Measurements from ENCODE around the gene DYRK1B. TPM values are rescaled to one million over a fixed set of nuclear protein-coding genes. Genes with fewer than 3 reads are reported as not detected.
"Not testable (repeated sequence)": the region's sequence is repeated elsewhere in the genome, so short reads cannot be mapped to it uniquely, and the experiment has no call there.

Gene DYRK1B
- total RNA-seq, 1 donor from 2014 or later, result 9.1 TPM

- intact Hi-C loops (cut with micrococcal nuclease), result no loop called here
Observed at GRCh38 chr19:39814595-39814994, 19.4 kb downstream of the DYRK1B start.

GRCh38 chr19:39814111-39814510 lies 19.9 kb downstream of the DYRK1B start:
- intact Hi-C loops (cut with micrococcal nuclease), result not testable (repeated sequence)

- intact Hi-C loops (cut with micrococcal nuclease), result no loop called here
Observed at GRCh38 chr19:39813264-39813993, 20.5 kb downstream of the DYRK1B start.

- intact Hi-C loops (cut with micrococcal nuclease), result no loop called here
Observed at GRCh38 chr19:39811064-39811463, 22.9 kb downstream of the DYRK1B start.

GRCh38 chr19:39810424-39810823 lies 23.5 kb downstream of the DYRK1B start:
- intact Hi-C loops (cut with micrococcal nuclease), result no loop called here

GRCh38 chr19:39809368-39809767 lies 24.6 kb downstream of the DYRK1B start:
- intact Hi-C loops (cut with micrococcal nuclease), result no loop called here

GRCh38 chr19:39808688-39809087 lies 25.3 kb downstream of the DYRK1B start:
- intact Hi-C loops (cut with micrococcal nuclease), result not testable (repeated sequence)

- intact Hi-C loops (cut with micrococcal nuclease), result no loop called here
Observed at GRCh38 chr19:39807846-39808364, 26.1 kb downstream of the DYRK1B start.

GRCh38 chr19:39805104-39805503 lies 28.9 kb downstream of the DYRK1B start:
- intact Hi-C loops (cut with micrococcal nuclease), result no loop called here

GRCh38 chr19:39802958-39803357 lies 31.0 kb downstream of the DYRK1B start:
- intact Hi-C loops (cut with micrococcal nuclease), result no loop called here

- intact Hi-C loops (cut with micrococcal nuclease), result no loop called here
Observed at GRCh38 chr19:39797083-39797482, 36.9 kb downstream of the DYRK1B start.

GRCh38 chr19:39796000-39796498 lies 37.9 kb downstream of the DYRK1B start:
- intact Hi-C loops (cut with micrococcal nuclease), result no loop called here

GRCh38 chr19:39795001-39795400 lies 39.0 kb downstream of the DYRK1B start:
- intact Hi-C loops (cut with micrococcal nuclease), result no loop called here

GRCh38 chr19:39792999-39793546 lies 40.9 kb downstream of the DYRK1B start:
- intact Hi-C loops (cut with micrococcal nuclease), result loop anchor here (1.0 to 5.0 kb wide), 7 partner anchors 31 to 429 kb away; no protein-coding TSS in a partner anchor

- intact Hi-C loops (cut with micrococcal nuclease), result no loop called here
Observed at GRCh38 chr19:39788244-39788643, 45.7 kb downstream of the DYRK1B start.

GRCh38 chr19:39780894-39781293 lies 53.1 kb downstream of the DYRK1B start:
- intact Hi-C loops (cut with micrococcal nuclease), result no loop called here

GRCh38 chr19:39778763-39779162 lies 55.2 kb downstream of the DYRK1B start, which contains the start of gene LEUTX:
LEUTX (plus strand) TSS chr19:39778854; CDS start chr19:39778921, 67 bp downstream.
- intact Hi-C loops (cut with micrococcal nuclease), result no loop called here

Other genes with a start within 250 kb of the DYRK1B start
- gene LGALS13, start 231.6 kb downstream of the DYRK1B start, total RNA-seq, result not detected in 2 replicates
- not detected in 2 replicates for gene LGALS16, start 178.2 kb downstream of the DYRK1B start, total RNA-seq
- 0.27 and 0.37 TPM in 2 replicates for gene LGALS14, start 129.7 kb downstream of the DYRK1B start, total RNA-seq
- gene CLC, start 96.1 kb downstream of the DYRK1B start, total RNA-seq, result 0.83 and 2.3 TPM in 2 replicates
- not detected in 2 replicates for gene LEUTX, start 55.3 kb downstream of the DYRK1B start, total RNA-seq
- 292 and 309 TPM in 2 replicates for gene FBL, start 12.2 kb upstream of the DYRK1B start, total RNA-seq
- 18.0 and 21.0 TPM in 2 replicates for gene FCGBP, start 100.5 kb upstream of the DYRK1B start, total RNA-seq
- 162 and 163 TPM in 2 replicates for gene PSMC4, start 137.0 kb upstream of the DYRK1B start, total RNA-seq
- 6.7 and 7.7 TPM in 2 replicates for gene ZNF546, start 162.9 kb upstream of the DYRK1B start, total RNA-seq
- gene ZNF780B, start 222.1 kb upstream of the DYRK1B start, total RNA-seq, result 36.2 and 45.9 TPM in 2 replicates